Measurements from ENCODE around the gene NPFF.

DNA sequence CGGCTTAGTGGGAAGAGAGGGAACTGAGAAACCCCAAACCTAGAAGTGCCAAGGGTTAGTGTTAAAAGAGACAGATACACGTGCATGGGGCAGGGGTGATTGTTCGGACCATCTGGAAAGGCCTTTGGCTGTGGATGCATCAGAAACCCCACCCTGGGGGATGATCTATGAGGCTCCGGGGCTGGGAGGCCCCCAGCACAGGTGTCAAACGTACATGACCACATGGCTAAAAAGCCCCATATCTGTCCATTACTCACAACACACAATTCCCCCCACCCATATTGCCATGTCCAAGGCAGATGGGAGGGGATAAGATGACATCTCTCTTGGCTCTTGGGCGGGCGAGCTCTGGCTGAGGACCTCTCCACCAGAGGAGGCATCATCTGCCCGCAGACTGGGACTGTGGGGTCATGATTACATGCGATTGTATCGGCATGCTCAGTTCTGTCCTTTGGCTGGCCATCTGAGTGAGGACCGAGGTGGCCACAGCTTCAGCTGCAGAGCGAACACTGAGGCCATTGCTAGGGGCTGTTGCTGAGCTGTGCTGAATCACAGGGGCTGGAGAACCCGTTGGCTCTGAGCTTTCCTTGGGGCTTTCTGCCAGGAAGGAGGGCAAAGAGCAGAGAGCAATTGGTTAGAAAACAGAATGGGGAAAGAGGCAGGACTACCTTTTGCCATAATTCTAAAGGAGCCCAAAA, 9.6 kb upstream of the NPFF start:
- TF ChIP-seq, protein P1, sequence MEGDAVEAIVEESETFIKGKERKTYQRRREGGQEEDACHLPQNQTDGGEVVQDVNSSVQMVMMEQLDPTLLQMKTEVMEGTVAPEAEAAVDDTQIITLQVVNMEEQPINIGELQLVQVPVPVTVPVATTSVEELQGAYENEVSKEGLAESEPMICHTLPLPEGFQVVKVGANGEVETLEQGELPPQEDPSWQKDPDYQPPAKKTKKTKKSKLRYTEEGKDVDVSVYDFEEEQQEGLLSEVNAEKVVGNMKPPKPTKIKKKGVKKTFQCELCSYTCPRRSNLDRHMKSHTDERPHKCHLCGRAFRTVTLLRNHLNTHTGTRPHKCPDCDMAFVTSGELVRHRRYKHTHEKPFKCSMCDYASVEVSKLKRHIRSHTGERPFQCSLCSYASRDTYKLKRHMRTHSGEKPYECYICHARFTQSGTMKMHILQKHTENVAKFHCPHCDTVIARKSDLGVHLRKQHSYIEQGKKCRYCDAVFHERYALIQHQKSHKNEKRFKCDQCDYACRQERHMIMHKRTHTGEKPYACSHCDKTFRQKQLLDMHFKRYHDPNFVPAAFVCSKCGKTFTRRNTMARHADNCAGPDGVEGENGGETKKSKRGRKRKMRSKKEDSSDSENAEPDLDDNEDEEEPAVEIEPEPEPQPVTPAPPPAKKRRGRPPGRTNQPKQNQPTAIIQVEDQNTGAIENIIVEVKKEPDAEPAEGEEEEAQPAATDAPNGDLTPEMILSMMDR (IDR thresholded peaks at IDR 0.05 in 8 of 11, conservative IDR thresholded peaks at IDR 0.05 in 3 of 11) = no peak
- TF ChIP-seq POLR2A (IDR thresholded peaks at IDR 0.05) = no peak

Measured in spleen (tissue), 7 donors.